Measurements from ENCODE around the gene FOXP4.

FOXP4 gene

GRCh38 chr6:41511443-41512060, 34.6 kb upstream of the FOXP4 start:
- Mint-ChIP-seq H3K4me1 (peaks cover 0 to 2% of the 10 kb centered on the region in 2 donors), H3K36me3 (no peaks in the 10 kb centered on the region), H3K27me3 (peaks cover 21 to 44% of the 10 kb centered on the region in 2 donors), H3K27ac (no peak overlapping the region), H3K4me3 (no peak overlapping the region), H3K9me3 (no peaks in the 10 kb centered on the region)
- DNase-seq (no peak), ATAC-seq (replicated peaks) (no peak)

- peaks cover 21 to 44% of the 10 kb centered on the region in 2 donors for H3K27me3 Mint-ChIP-seq
- H3K27ac Mint-ChIP-seq = no peak overlapping the region
- H3K4me3 Mint-ChIP-seq = no peak overlapping the region
- H3K4me1 Mint-ChIP-seq = peaks cover 0 to 2% of the 10 kb centered on the region in 2 donors
- H3K9me3 Mint-ChIP-seq = no peaks in the 10 kb centered on the region
- ATAC-seq (replicated peaks) (no peak), DNase-seq (no peak)
- H3K36me3 Mint-ChIP-seq = no peaks in the 10 kb centered on the region
Measured at GRCh38 chr6:41512146-41512701, 34.0 kb upstream of the FOXP4 start.

- H3K4me1 Mint-ChIP-seq = no peaks in the 10 kb centered on the region
- H3K4me3 Mint-ChIP-seq = no peak overlapping the region
- no peak overlapping the region for H3K27ac Mint-ChIP-seq
- ATAC-seq (replicated peaks) (no peak), DNase-seq (no peak)
- H3K27me3 Mint-ChIP-seq = peaks cover 15 to 45% of the 10 kb centered on the region in 2 donors
- no peaks in the 10 kb centered on the region for H3K36me3 Mint-ChIP-seq
- H3K9me3 Mint-ChIP-seq = no peaks in the 10 kb centered on the region
Measured at GRCh38 chr6:41515995-41516394, 30.2 kb upstream of the FOXP4 start.

GRCh38 chr6:41518118-41518517, 28.1 kb upstream of the FOXP4 start:
- ATAC-seq (replicated peaks) (no peak), DNase-seq (no peak)
- H3K36me3 Mint-ChIP-seq = peaks cover 0 to 3% of the 10 kb centered on the region in 2 donors
- no peaks in the 10 kb centered on the region for H3K4me1 Mint-ChIP-seq
- H3K27me3 Mint-ChIP-seq = peaks cover 22 to 46% of the 10 kb centered on the region in 2 donors
- H3K4me3 Mint-ChIP-seq = no peak overlapping the region
- no peaks in the 10 kb centered on the region for H3K9me3 Mint-ChIP-seq
- no peak overlapping the region for H3K27ac Mint-ChIP-seq

- DNase-seq (no peak), ATAC-seq (replicated peaks) (no peak)
- Mint-ChIP-seq H3K36me3 (peaks cover 0 to 3% of the 10 kb centered on the region in 2 donors), H3K27me3 (peaks cover 24 to 40% of the 10 kb centered on the region in 2 donors), H3K4me1 (peaks cover 0 to 2% of the 10 kb centered on the region in 2 donors), H3K4me3 (no peak overlapping the region), H3K9me3 (no peaks in the 10 kb centered on the region), H3K27ac (no peak overlapping the region)
Measured at GRCh38 chr6:41519305-41519744, 26.9 kb upstream of the FOXP4 start.

- Mint-ChIP-seq H3K4me3 (no peak overlapping the region), H3K27me3 (peaks cover 26 to 42% of the 10 kb centered on the region in 2 donors), H3K4me1 (peaks cover 0 to 2% of the 10 kb centered on the region in 2 donors), H3K27ac (no peak overlapping the region), H3K36me3 (peaks cover 0 to 3% of the 10 kb centered on the region in 2 donors), H3K9me3 (no peaks in the 10 kb centered on the region)
- no peak for DNase-seq
- no peak for ATAC-seq (replicated peaks)
Measured at GRCh38 chr6:41519745-41520699, 26.2 kb upstream of the FOXP4 start.

GRCh38 chr6:41522780-41523548, 23.2 kb upstream of the FOXP4 start:
- no peak overlapping the region for H3K27ac Mint-ChIP-seq
- H3K4me3 Mint-ChIP-seq = no peak overlapping the region
- H3K36me3 Mint-ChIP-seq = peaks cover 0 to 3% of the 10 kb centered on the region in 2 donors
- no peaks in the 10 kb centered on the region for H3K9me3 Mint-ChIP-seq
- no peak for ATAC-seq (replicated peaks)
- DNase-seq = no peak
- H3K4me1 Mint-ChIP-seq = peaks cover 10 to 11% of the 10 kb centered on the region in 2 donors
- peaks cover 38 to 52% of the 10 kb centered on the region in 2 donors for H3K27me3 Mint-ChIP-seq

- H3K4me1 Mint-ChIP-seq = peaks cover 19 to 23% of the 10 kb centered on the region in 2 donors
- H3K4me3 Mint-ChIP-seq = no peak overlapping the region
- peaks cover 0 to 3% of the 10 kb centered on the region in 2 donors for H3K36me3 Mint-ChIP-seq
- H3K27ac Mint-ChIP-seq = no peak overlapping the region
- H3K27me3 Mint-ChIP-seq = peaks cover 41 to 52% of the 10 kb centered on the region in 2 donors
- ATAC-seq (replicated peaks) (no peak), DNase-seq (no peak)
- H3K9me3 Mint-ChIP-seq = no peaks in the 10 kb centered on the region
Measured at GRCh38 chr6:41523915-41524633, 22.1 kb upstream of the FOXP4 start.

- DNase-seq = no peak
- no peak for ATAC-seq (replicated peaks)
- Mint-ChIP-seq H3K4me1 (peaks cover 19 to 24% of the 10 kb centered on the region in 2 donors), H3K27ac (no peak overlapping the region), H3K4me3 (no peak overlapping the region), H3K9me3 (no peaks in the 10 kb centered on the region), H3K27me3 (peaks cover 41 to 50% of the 10 kb centered on the region in 2 donors), H3K36me3 (peaks cover 0 to 3% of the 10 kb centered on the region in 2 donors)
Measured at GRCh38 chr6:41524634-41525011, 21.6 kb upstream of the FOXP4 start.

GRCh38 chr6:41527721-41528408, 18.3 kb upstream of the FOXP4 start:
- no peaks in the 10 kb centered on the region for H3K9me3 Mint-ChIP-seq
- H3K4me3 Mint-ChIP-seq = peak overlapping the region; percentile 61
- DNase-seq (no peak), ATAC-seq (replicated peaks) (no peak)
- peak overlapping the region; percentile 44 for H3K27ac Mint-ChIP-seq
- H3K4me1 Mint-ChIP-seq = peaks cover 32 to 49% of the 10 kb centered on the region in 2 donors
- H3K36me3 Mint-ChIP-seq = peaks cover 0 to 2% of the 10 kb centered on the region in 2 donors
- peaks cover 24 to 27% of the 10 kb centered on the region in 2 donors for H3K27me3 Mint-ChIP-seq

- peaks cover 0 to 2% of the 10 kb centered on the region in 2 donors for H3K36me3 Mint-ChIP-seq
- no peaks in the 10 kb centered on the region for H3K9me3 Mint-ChIP-seq
- peak overlapping the region; percentile 61 for H3K4me3 Mint-ChIP-seq
- no peak for ATAC-seq (replicated peaks)
- DNase-seq = no peak
- H3K4me1 Mint-ChIP-seq = peaks cover 34 to 54% of the 10 kb centered on the region in 2 donors
- H3K27ac Mint-ChIP-seq = peak overlapping the region; percentile 44
- H3K27me3 Mint-ChIP-seq = peaks cover 23 to 26% of the 10 kb centered on the region in 2 donors
Measured at GRCh38 chr6:41528409-41528963, 17.7 kb upstream of the FOXP4 start.

- H3K27ac Mint-ChIP-seq = no peak overlapping the region
- ATAC-seq (replicated peaks) = no peak
- H3K4me1 Mint-ChIP-seq = peaks cover 32 to 54% of the 10 kb centered on the region in 2 donors
Measured at GRCh38 chr6:41529049-41529448, 17.1 kb upstream of the FOXP4 start.

More at GRCh38 chr6:41529049-41529448, 17.1 kb upstream of the FOXP4 start:
- Mint-ChIP-seq H3K36me3 (peaks cover 0 to 2% of the 10 kb centered on the region in 2 donors), H3K4me3 (no peak overlapping the region), H3K27me3 (peaks cover 21 to 22% of the 10 kb centered on the region in 2 donors), H3K9me3 (no peaks in the 10 kb centered on the region)
- DNase-seq = no peak

Data from stimulated activated naive B cell treated with anti-CD40 and anti-IgM and Interleukin-4, amounts not matched to agents 10 μg/mL and 1 μg/mL and 100 μg/mL, for 72 hours (primary cell).